HPDE6-E6E7 (cell line): ENCODE data around the gene ZNF436.
A peak's percentile ranks its signal among the peaks of the same experiment; 100 is the strongest.
"Not testable (repeated sequence)": the region's sequence is repeated elsewhere in the genome, so short reads cannot be mapped to it uniquely, and the experiment has no call there.

Source experiments
- DNase-seq: peaks from one replicate; pipeline ENCODE4 v3.0.0; 2011; ENCODE audit warnings: missing footprints; ENCODE audit errors: extremely low spot score

ZNF436 gene

GRCh38 chr1:23392125-23392855 lies 22.7 kb upstream of the ZNF436 start:
- no peak for DNase-seq

- DNase-seq, result no peak
Measured at GRCh38 chr1:23389837-23390321, 20.2 kb upstream of the ZNF436 start.

- DNase-seq, result no peak
Measured at GRCh38 chr1:23387494-23387893, 17.9 kb upstream of the ZNF436 start.

GRCh38 chr1:23385119-23385621 lies 15.5 kb upstream of the ZNF436 start:
- no peak for DNase-seq

GRCh38 chr1:23384312-23385058 lies 14.8 kb upstream of the ZNF436 start:
- peak; percentile 85 for DNase-seq

GRCh38 chr1:23383577-23384311 lies 14.1 kb upstream of the ZNF436 start:
- no peak for DNase-seq

GRCh38 chr1:23381233-23381885 lies 11.7 kb upstream of the ZNF436 start:
- no peak for DNase-seq

- DNase-seq, result no peak
Measured at GRCh38 chr1:23380719-23381118, 11.1 kb upstream of the ZNF436 start.

GRCh38 chr1:23380236-23380635 lies 10.6 kb upstream of the ZNF436 start:
- DNase-seq, result not testable (repeated sequence)

GRCh38 chr1:23376890-23377811 lies 7.5 kb upstream of the ZNF436 start:
- peak; percentile 89 for DNase-seq

- not testable (repeated sequence) for DNase-seq
Measured at GRCh38 chr1:23374079-23374735, 4.6 kb upstream of the ZNF436 start.

- no peak for DNase-seq
Measured at GRCh38 chr1:23371987-23372880, 2.6 kb upstream of the ZNF436 start.

GRCh38 chr1:23370709-23371584 lies 1.3 kb upstream of the ZNF436 start:
- DNase-seq, result no peak

- DNase-seq, result no peak
Measured at GRCh38 chr1:23370330-23370708, 683 bp upstream of the ZNF436 start.

- DNase-seq, result peak; percentile 77
Measured at GRCh38 chr1:23368562-23369334, 888 bp downstream of the ZNF436 start.

GRCh38 chr1:23367791-23368561 lies 1.7 kb downstream of the ZNF436 start:
- peak; percentile 99 for DNase-seq

- DNase-seq, result no peak
Measured at GRCh38 chr1:23367451-23367790, 2.2 kb downstream of the ZNF436 start.
